ENCODE results near the gene GPR26. TPM values are rescaled to one million over a fixed set of nuclear protein-coding genes. Genes with fewer than 3 reads are reported as not detected.
A peak's percentile ranks its signal among the peaks of the same experiment; 100 is the strongest.

Gene GPR26
- total and polyA plus RNA-seq, 4 donors: 1.8 to 7.6 (median 6.2) TPM

DNA sequence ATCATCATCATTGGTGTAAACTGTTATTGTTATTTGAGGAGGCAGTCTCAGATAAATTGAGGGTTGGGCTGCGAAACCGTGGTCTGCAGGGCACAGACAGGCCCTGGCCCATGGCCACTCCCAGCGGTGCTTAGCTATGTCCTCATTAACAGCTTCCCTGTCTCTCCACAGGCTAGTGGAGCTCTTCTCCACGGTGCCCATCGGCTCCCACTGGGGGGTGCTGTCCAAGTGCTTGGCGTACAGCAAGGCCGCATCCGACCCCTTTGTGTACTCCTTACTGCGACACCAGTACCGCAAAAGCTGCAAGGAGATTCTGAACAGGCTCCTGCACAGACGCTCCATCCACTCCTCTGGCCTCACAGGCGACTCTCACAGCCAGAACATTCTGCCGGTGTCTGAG, 21.6 kb downstream of the GPR26 start:
- peaks cover 12% of the 10 kb centered on the region for H3K36me3 ChIP-seq (ENCODE audit: control insufficient read depth, insufficient read depth, low read length)
- peak in 1 of 6 donors; percentile 26 for DNase-seq (ENCODE audit: low read depth in 4 of 6, low spot score in 6 of 6)
- no peaks in the 10 kb centered on the region for H3K4me1 ChIP-seq (ENCODE audit: control insufficient read depth, insufficient read depth, low read length)
- no peaks in the 10 kb centered on the region for H3K9me3 ChIP-seq (ENCODE audit: control insufficient read depth, insufficient read depth, low read length)
- 51% methylated on average over 12 of the region's 13 CpGs for WGBS (ENCODE audit: insufficient coverage)
- no peaks in the 10 kb centered on the region for H3K27me3 ChIP-seq (ENCODE audit: control insufficient read depth, insufficient read depth, low read length)
- H3K27ac ChIP-seq (ENCODE audit: low read depth, low read length): no peak overlapping the region
- no peak overlapping the region for H3K4me3 ChIP-seq (ENCODE audit: low read depth, low read length)

- Histone ChIP-seq H3K36me3 (ENCODE audit: control insufficient read depth, insufficient read depth, low read length) (peaks cover 13% of the 10 kb centered on the region), H3K4me3 (ENCODE audit: low read depth, low read length) (no peak overlapping the region), H3K4me1 (ENCODE audit: control insufficient read depth, insufficient read depth, low read length) (no peaks in the 10 kb centered on the region), H3K27me3 (ENCODE audit: control insufficient read depth, insufficient read depth, low read length) (no peaks in the 10 kb centered on the region), H3K9me3 (ENCODE audit: control insufficient read depth, insufficient read depth, low read length) (no peaks in the 10 kb centered on the region), H3K27ac (ENCODE audit: low read depth, low read length) (no peak overlapping the region)
- 90% methylated on average over 2 of the region's 2 CpGs for WGBS (ENCODE audit: insufficient coverage)
- DNase-seq (ENCODE audit: low read depth in 4 of 6, low spot score in 6 of 6): no peak
Measured at GRCh38 chr10:123689880-123690279, 23.7 kb downstream of the GPR26 start.

DNA sequence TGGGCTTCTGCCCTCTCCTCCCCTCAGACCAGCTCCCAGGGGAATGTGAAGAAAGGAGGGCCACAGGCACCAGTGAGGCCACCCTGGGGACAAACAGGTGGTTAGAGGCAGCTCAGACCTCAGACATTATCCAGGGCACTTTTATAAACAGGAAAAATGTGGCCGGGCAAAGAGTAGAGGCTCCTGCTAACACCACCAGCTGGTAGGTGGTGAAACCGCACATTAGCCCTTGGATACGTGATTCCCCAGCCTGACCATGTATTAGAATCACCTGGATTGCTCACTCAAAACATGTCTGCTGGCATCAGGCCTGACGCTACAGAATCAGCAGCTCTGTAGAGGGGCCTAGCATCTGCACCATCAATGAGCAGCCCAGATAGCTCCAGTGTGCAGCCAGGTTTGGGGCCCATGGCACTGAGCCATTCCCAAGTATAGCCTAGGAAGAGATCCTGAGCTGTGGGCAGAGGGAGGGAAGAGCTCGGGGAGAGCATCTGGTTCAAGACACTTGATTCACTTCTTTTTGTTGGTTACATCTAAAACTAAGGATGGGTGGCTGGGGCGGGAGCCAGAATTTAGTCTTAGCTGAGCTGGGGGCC, 37.1 kb downstream of the GPR26 start:
- peaks cover 4% of the 10 kb centered on the region for H3K4me1 ChIP-seq (ENCODE audit: control insufficient read depth, insufficient read depth, low read length)
- H3K27ac ChIP-seq (ENCODE audit: low read depth, low read length): no peak overlapping the region
- H3K36me3 ChIP-seq (ENCODE audit: control insufficient read depth, insufficient read depth, low read length): no peaks in the 10 kb centered on the region
- no peaks in the 10 kb centered on the region for H3K27me3 ChIP-seq (ENCODE audit: control insufficient read depth, insufficient read depth, low read length)
- no peak for DNase-seq (ENCODE audit: low read depth in 4 of 6, low spot score in 6 of 6)
- H3K4me3 ChIP-seq (ENCODE audit: low read depth, low read length): no peak overlapping the region
- WGBS (ENCODE audit: insufficient coverage): 80% methylated on average over 6 of the region's 6 CpGs
- H3K9me3 ChIP-seq (ENCODE audit: control insufficient read depth, insufficient read depth, low read length): no peaks in the 10 kb centered on the region

DNA sequence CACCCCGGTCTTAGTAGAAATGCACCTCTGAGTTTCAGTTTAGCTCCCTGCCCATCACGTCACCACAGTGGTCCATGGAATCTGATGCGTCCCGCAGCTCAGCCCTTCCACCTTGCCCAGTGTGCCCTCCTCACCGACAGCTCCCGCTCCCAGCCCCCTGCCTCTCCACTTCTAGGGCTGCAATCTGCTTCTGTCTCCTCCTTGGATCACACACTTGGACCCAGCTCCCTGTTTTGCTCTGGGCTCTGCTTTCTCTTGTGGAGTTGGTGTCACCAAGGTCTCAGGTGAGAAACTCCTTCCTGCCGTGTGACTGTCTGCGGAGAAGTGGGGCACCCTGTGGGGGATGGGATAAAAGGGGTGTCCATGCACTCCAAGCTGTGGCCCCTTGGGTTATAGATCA, 37.9 kb downstream of the GPR26 start:
- no peak overlapping the region for H3K4me3 ChIP-seq (ENCODE audit: low read depth, low read length)
- H3K9me3 ChIP-seq (ENCODE audit: control insufficient read depth, insufficient read depth, low read length): no peaks in the 10 kb centered on the region
- no peaks in the 10 kb centered on the region for H3K27me3 ChIP-seq (ENCODE audit: control insufficient read depth, insufficient read depth, low read length)
- WGBS (ENCODE audit: insufficient coverage): 92% methylated on average over 8 of the region's 8 CpGs
- H3K4me1 ChIP-seq (ENCODE audit: control insufficient read depth, insufficient read depth, low read length): peaks cover 4% of the 10 kb centered on the region
- no peak for DNase-seq (ENCODE audit: low read depth in 4 of 6, low spot score in 6 of 6)
- no peak overlapping the region for H3K27ac ChIP-seq (ENCODE audit: low read depth, low read length)
- no peaks in the 10 kb centered on the region for H3K36me3 ChIP-seq (ENCODE audit: control insufficient read depth, insufficient read depth, low read length)

DNA sequence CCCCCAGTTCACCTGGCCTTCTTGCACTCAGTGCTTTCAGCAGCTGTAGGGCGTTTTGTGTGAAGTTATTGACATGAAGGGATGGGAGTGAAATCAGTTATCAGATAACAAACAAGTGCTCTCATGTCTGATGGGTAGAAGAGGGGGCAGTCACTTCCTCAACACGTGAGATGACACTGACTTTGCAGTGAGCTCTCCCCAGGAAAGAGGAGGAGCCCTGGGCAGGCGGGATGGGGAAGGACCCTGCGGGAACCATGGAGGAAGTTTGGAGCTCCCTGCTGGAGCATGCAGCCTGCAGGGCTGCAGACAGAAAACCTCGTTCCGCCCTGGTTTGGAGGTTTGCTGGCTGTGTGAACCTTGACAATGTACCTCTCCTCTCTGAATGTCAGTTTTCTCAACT, 38.7 kb downstream of the GPR26 start:
- no peak overlapping the region for H3K4me3 ChIP-seq (ENCODE audit: low read depth, low read length)
- H3K36me3 ChIP-seq (ENCODE audit: control insufficient read depth, insufficient read depth, low read length): no peaks in the 10 kb centered on the region
- 0% methylated on average over 1 of the region's 6 CpGs for WGBS (ENCODE audit: insufficient coverage)
- H3K27ac ChIP-seq (ENCODE audit: low read depth, low read length): no peak overlapping the region
- H3K27me3 ChIP-seq (ENCODE audit: control insufficient read depth, insufficient read depth, low read length): no peaks in the 10 kb centered on the region
- H3K9me3 ChIP-seq (ENCODE audit: control insufficient read depth, insufficient read depth, low read length): no peaks in the 10 kb centered on the region
- peaks cover 4% of the 10 kb centered on the region for H3K4me1 ChIP-seq (ENCODE audit: control insufficient read depth, insufficient read depth, low read length)
- DNase-seq (ENCODE audit: low read depth in 4 of 6, low spot score in 6 of 6): no peak

DNA sequence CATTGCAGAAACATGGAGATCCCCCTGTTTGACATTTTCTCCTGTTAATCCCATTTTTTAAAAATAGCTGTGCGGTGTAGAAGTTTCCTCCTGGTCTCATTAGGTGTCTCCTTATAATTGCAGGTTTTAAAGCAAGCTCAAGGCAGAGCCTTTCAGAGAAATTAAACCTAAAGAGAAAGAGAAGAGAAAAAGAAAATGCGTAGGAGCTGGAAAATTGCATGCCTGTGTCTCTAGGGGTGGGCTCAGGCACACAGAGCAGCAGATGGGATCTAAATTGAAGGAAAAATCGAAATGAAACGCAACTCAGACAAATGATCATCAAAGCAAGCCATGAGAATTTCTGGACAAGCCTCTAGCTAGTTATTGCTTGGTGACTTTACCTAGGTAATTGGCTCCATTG, 40.1 kb downstream of the GPR26 start:
- whole genome bisulfite sequencing (ENCODE audit: insufficient coverage): 64% methylated on average over 4 of the region's 4 CpGs
- peak in 2 of 6 donors; percentile 24 to 85 for DNase-seq (ENCODE audit: low read depth in 4 of 6, low spot score in 6 of 6)
- no peak overlapping the region for H3K27ac ChIP-seq (ENCODE audit: low read depth, low read length)

DNA sequence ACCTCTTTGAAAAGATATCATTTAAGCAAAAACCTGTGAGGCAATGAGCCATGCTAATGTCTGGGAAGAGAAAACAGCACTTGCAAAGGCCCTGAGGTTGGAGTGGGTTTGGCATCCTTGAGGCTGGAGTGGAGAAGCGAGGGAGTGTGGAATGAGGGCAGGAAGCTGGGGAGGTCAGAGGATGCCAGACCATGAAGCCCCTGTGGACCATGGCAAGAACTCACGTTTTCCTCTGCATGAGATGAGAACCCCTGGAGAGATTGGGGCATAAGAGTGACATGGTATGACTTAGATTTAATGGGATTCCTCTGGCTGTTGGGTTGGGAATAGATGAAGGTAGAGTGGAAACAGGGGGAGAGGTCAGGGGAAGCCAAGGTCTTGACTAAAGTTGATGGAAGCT, 49.4 kb downstream of the GPR26 start:
- no peak for DNase-seq (ENCODE audit: low read depth in 4 of 6, low spot score in 6 of 6)
- H3K4me1 ChIP-seq (ENCODE audit: control insufficient read depth, insufficient read depth, low read length): no peaks in the 10 kb centered on the region
- H3K4me3 ChIP-seq (ENCODE audit: low read depth, low read length): no peak overlapping the region
- no peaks in the 10 kb centered on the region for H3K9me3 ChIP-seq (ENCODE audit: control insufficient read depth, insufficient read depth, low read length)
- no peaks in the 10 kb centered on the region for H3K27me3 ChIP-seq (ENCODE audit: control insufficient read depth, insufficient read depth, low read length)
- no peaks in the 10 kb centered on the region for H3K36me3 ChIP-seq (ENCODE audit: control insufficient read depth, insufficient read depth, low read length)
- 86% methylated on average over 2 of the region's 2 CpGs for WGBS (ENCODE audit: insufficient coverage)
- H3K27ac ChIP-seq (ENCODE audit: low read depth, low read length): no peak overlapping the region

More for the DNA sequence above, 40.1 kb downstream of the GPR26 start:
- H3K4me3 ChIP-seq (ENCODE audit: low read depth, low read length): no peak overlapping the region
- no peaks in the 10 kb centered on the region for H3K9me3 ChIP-seq (ENCODE audit: control insufficient read depth, insufficient read depth, low read length)
- no peaks in the 10 kb centered on the region for H3K27me3 ChIP-seq (ENCODE audit: control insufficient read depth, insufficient read depth, low read length)
- H3K4me1 ChIP-seq (ENCODE audit: control insufficient read depth, insufficient read depth, low read length): peaks cover 4% of the 10 kb centered on the region
- H3K36me3 ChIP-seq (ENCODE audit: control insufficient read depth, insufficient read depth, low read length): no peaks in the 10 kb centered on the region

- no peaks in the 10 kb centered on the region for H3K27me3 ChIP-seq (ENCODE audit: control insufficient read depth, insufficient read depth, low read length)
- 96% methylated on average over 4 of the region's 4 CpGs for WGBS (ENCODE audit: insufficient coverage)
- H3K27ac ChIP-seq (ENCODE audit: low read depth, low read length): no peak overlapping the region
- H3K9me3 ChIP-seq (ENCODE audit: control insufficient read depth, insufficient read depth, low read length): no peaks in the 10 kb centered on the region
- H3K4me1 ChIP-seq (ENCODE audit: control insufficient read depth, insufficient read depth, low read length): no peaks in the 10 kb centered on the region
- DNase-seq (ENCODE audit: low read depth in 4 of 6, low spot score in 6 of 6): no peak
- no peak overlapping the region for H3K4me3 ChIP-seq (ENCODE audit: low read depth, low read length)
- no peaks in the 10 kb centered on the region for H3K36me3 ChIP-seq (ENCODE audit: control insufficient read depth, insufficient read depth, low read length)
Measured at GRCh38 chr10:123717336-123717735, 51.2 kb downstream of the GPR26 start.

DNA sequence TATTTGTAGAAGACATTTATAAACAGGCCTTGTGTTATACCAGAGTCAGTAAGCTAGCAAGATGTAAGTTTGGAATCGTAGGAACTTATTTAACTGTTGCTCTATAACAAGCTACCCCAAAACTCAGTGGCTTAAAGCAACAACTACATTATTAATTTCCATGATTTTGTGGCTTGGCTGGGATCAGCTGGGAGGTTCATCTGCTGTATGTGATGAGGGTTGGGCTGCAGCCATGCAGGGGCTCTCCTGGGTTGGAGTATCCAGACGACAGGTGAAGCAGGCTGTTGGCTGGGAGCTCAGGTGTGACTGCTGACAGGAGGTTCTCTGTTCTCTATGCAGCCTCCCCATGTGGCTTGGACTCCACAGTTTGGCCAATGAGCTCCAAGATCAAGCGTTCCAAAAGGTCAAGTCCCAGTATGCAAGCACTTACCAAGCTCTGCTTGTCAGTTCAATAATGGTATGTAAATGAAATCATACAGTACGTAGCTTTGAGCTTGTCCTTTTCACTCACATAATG, 52.4 kb downstream of the GPR26 start:
- no peaks in the 10 kb centered on the region for H3K4me1 ChIP-seq (ENCODE audit: control insufficient read depth, insufficient read depth, low read length)
- 69% methylated on average over 1 of the region's 4 CpGs for WGBS (ENCODE audit: insufficient coverage)
- H3K27ac ChIP-seq (ENCODE audit: low read depth, low read length): no peak overlapping the region
- DNase-seq (ENCODE audit: low read depth in 4 of 6, low spot score in 6 of 6): no peak
- no peaks in the 10 kb centered on the region for H3K27me3 ChIP-seq (ENCODE audit: control insufficient read depth, insufficient read depth, low read length)
- no peaks in the 10 kb centered on the region for H3K36me3 ChIP-seq (ENCODE audit: control insufficient read depth, insufficient read depth, low read length)
- H3K4me3 ChIP-seq (ENCODE audit: low read depth, low read length): no peak overlapping the region
- no peaks in the 10 kb centered on the region for H3K9me3 ChIP-seq (ENCODE audit: control insufficient read depth, insufficient read depth, low read length)

DNA sequence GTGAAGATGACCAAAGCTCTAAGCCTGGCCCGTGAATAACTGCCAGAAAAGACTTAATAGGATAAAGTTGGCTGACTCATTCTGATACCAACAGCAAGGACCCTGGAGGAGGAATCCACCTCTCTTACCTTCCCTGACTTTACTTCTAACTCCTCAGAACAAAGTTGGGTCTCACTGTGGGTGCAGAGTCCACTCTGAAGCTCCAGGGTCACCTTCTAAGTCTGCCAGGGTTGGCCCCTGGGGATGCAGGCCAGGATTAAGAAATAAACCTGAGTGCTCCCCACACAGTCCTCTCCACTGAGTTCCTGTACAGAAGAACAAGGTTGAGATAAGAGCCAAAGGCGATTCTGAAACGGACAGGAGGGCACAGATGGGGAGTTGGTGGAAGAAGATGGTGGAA, 54.4 kb downstream of the GPR26 start:
- Histone ChIP-seq H3K4me1 (ENCODE audit: control insufficient read depth, insufficient read depth, low read length) (no peaks in the 10 kb centered on the region), H3K27me3 (ENCODE audit: control insufficient read depth, insufficient read depth, low read length) (no peaks in the 10 kb centered on the region), H3K4me3 (ENCODE audit: low read depth, low read length) (no peak overlapping the region), H3K9me3 (ENCODE audit: control insufficient read depth, insufficient read depth, low read length) (no peaks in the 10 kb centered on the region), H3K27ac (ENCODE audit: low read depth, low read length) (no peak overlapping the region), H3K36me3 (ENCODE audit: control insufficient read depth, insufficient read depth, low read length) (no peaks in the 10 kb centered on the region)
- DNase-seq (ENCODE audit: low read depth in 4 of 6, low spot score in 6 of 6): no peak
- 95% methylated on average over 3 of the region's 3 CpGs for WGBS (ENCODE audit: insufficient coverage)
